Measurements from ENCODE around the gene ANKFY1. TPM values are rescaled to one million over a fixed set of nuclear protein-coding genes. Genes with fewer than 3 reads are reported as not detected.

ANKFY1 gene
- total RNA-seq, 1 experiment from 2014 or later = 38.9 TPM

- ChIA-PET RAD21 (ENCODE audit: low non-redundant PET in 1 of 2, low total read pairs in 2 of 2, uncharacterized antibody in 2 of 2, unreplicated experiment in 2 of 2) (no interaction called here), CTCF (no interaction called here), POLR2A (no interaction called here)
- Histone ChIP-seq H3K36me3 (ENCODE audit: control insufficient read depth in 1 of 2, insufficient read depth in 2 of 2, low read length in 2 of 2) (peaks cover 1 to 3% of the 10 kb centered on the region in 2 experiments; a peak in 3 of 4 replicates), H4K20me1 (ENCODE audit: insufficient read depth) (peaks cover 3% of the 10 kb centered on the region; the same call in 1 of the 2 replicates), H3K9me2 (ENCODE audit: insufficient read depth) (no peaks in the 10 kb centered on the region), H3K4me2 (ENCODE audit: low read length) (no peak overlapping the region), H3K27me3 (ENCODE audit: insufficient read depth, low read length) (no peaks in the 10 kb centered on the region), H3K79me2 (ENCODE audit: insufficient read depth, low read length) (peaks cover 23% of the 10 kb centered on the region), H3K9ac (ENCODE audit: low read length) (no peak overlapping the region), H3K4me1 (ENCODE audit: control insufficient read depth in 1 of 2, insufficient read depth in 2 of 2, low read length in 2 of 2) (peaks cover 5 to 21% of the 10 kb centered on the region in 2 experiments; a peak in 3 of 4 replicates), H3K4me3 (replicated peaks in 1 of 2; ENCODE audit: low read depth in 1 of 2, low read length in 2 of 2) (no peak overlapping the region), H2AFZ (ENCODE audit: low read depth, low read length, poor library complexity, severe bottlenecking) (no peak overlapping the region), H3K9me3 (ENCODE audit: control insufficient read depth in 1 of 2, insufficient read depth in 1 of 2, low read depth in 1 of 2, low read length in 2 of 2) (no peaks in the 10 kb centered on the region), H3K27ac (ENCODE audit: low read depth, low read length) (no peak overlapping the region)
- no TSS peak for BruUV-seq (replicated peaks)
- intact Hi-C loops (cut with micrococcal nuclease) = no loop called here
- DNase-seq (ENCODE audit: low read depth, low spot score) (no peak), ATAC-seq (no peak)
- no peak for TF ChIP-seq CEBPB (IDR thresholded peaks at IDR 0.05; ENCODE audit: low read depth)
- no peak for TF ChIP-seq TCF7L2 (IDR thresholded peaks at IDR 0.05; ENCODE audit: borderline replicate concordance, extremely low read depth, insufficient read depth, insufficient read length)
- TF ChIP-seq POLR2A (IDR thresholded peaks at IDR 0.05; ENCODE audit: borderline replicate concordance, extremely low read depth, insufficient read depth, insufficient read length) = no peak
- no peak for TF ChIP-seq EZH2 (IDR thresholded peaks at IDR 0.05)
- no peak for TF ChIP-seq CBX3 (IDR thresholded peaks at IDR 0.05; ENCODE audit: low read depth)
- TF ChIP-seq EGR1 (IDR thresholded peaks at IDR 0.05; ENCODE audit: low read depth) = no peak
- TF ChIP-seq ZBTB33 (IDR thresholded peaks at IDR 0.05; ENCODE audit: extremely low read depth, insufficient replicate concordance, low read length) = no peak
- no peak for TF ChIP-seq ZNF274 (IDR thresholded peaks at IDR 0.05; ENCODE audit: low read depth, low read length)
- TF ChIP-seq SRF (IDR thresholded peaks at IDR 0.05; ENCODE audit: low read depth) = no peak
- no peak for TF ChIP-seq POLR2AphosphoS5 (IDR thresholded peaks at IDR 0.05; ENCODE audit: low read depth, low read length)
- TF ChIP-seq, protein P1, sequence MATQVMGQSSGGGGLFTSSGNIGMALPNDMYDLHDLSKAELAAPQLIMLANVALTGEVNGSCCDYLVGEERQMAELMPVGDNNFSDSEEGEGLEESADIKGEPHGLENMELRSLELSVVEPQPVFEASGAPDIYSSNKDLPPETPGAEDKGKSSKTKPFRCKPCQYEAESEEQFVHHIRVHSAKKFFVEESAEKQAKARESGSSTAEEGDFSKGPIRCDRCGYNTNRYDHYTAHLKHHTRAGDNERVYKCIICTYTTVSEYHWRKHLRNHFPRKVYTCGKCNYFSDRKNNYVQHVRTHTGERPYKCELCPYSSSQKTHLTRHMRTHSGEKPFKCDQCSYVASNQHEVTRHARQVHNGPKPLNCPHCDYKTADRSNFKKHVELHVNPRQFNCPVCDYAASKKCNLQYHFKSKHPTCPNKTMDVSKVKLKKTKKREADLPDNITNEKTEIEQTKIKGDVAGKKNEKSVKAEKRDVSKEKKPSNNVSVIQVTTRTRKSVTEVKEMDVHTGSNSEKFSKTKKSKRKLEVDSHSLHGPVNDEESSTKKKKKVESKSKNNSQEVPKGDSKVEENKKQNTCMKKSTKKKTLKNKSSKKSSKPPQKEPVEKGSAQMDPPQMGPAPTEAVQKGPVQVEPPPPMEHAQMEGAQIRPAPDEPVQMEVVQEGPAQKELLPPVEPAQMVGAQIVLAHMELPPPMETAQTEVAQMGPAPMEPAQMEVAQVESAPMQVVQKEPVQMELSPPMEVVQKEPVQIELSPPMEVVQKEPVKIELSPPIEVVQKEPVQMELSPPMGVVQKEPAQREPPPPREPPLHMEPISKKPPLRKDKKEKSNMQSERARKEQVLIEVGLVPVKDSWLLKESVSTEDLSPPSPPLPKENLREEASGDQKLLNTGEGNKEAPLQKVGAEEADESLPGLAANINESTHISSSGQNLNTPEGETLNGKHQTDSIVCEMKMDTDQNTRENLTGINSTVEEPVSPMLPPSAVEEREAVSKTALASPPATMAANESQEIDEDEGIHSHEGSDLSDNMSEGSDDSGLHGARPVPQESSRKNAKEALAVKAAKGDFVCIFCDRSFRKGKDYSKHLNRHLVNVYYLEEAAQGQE (IDR thresholded peaks at IDR 0.05; ENCODE audit: low read depth) = no peak
- TF ChIP-seq, protein P2, sequence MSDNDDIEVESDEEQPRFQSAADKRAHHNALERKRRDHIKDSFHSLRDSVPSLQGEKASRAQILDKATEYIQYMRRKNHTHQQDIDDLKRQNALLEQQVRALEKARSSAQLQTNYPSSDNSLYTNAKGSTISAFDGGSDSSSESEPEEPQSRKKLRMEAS (IDR thresholded peaks at IDR 0.05) = no peak
- TF ChIP-seq YY1 (IDR thresholded peaks at IDR 0.05; ENCODE audit: extremely low read depth, insufficient replicate concordance, low read depth, low read length) = no peak
- no peak for TF ChIP-seq FOSL1 (IDR thresholded peaks at IDR 0.05; ENCODE audit: low read depth)
These were observed 2.8 kb upstream of the ANKFY1 start for GRCh38 chr17:4266550-4266949.

Data from HCT116 (cell line).